ENCODE measurements around the gene CUX1.
A peak's percentile ranks its signal among the peaks of the same experiment; 100 is the strongest.
"Not testable (repeated sequence)": the region's sequence is repeated elsewhere in the genome, so short reads cannot be mapped to it uniquely, and the experiment has no call there.

Gene CUX1

DNA sequence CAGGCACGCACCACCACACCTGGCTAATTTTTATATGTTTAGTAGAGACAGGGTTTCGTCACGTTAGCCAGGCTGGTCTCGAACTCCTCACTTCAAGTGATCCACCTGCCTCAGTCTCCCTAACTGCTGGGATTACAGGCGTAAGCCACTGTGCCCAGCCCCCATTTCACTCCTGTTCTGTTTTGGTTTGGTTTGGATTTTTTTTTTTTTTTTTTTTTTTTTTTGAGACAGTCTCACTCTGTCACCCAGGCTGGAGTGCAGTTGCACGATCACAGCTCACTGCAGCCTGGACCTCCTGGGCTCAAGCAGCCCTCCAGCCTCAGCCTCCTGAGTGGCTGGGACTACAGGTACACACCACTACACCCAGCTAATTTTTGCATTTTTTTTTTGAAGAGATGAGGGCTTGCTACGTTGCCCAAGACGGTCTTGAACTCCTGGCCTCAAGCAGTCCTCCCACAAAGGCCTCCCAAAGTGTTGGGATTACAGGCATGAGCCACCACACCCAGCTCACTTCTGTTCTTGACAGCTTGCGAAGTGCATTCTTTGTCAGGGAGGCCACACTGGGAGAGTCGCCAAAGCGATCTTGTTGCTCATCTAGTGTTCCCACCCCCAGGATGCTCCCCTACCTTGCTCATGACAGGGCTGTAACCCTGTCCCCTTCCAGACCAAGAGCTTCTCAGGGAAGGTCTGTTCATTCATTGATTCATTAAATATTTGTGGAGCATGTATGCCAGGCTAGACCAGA lies 229.1 kb downstream of the CUX1 start:
- no peak for DNase-seq (ENCODE audit: low spot score)

DNA sequence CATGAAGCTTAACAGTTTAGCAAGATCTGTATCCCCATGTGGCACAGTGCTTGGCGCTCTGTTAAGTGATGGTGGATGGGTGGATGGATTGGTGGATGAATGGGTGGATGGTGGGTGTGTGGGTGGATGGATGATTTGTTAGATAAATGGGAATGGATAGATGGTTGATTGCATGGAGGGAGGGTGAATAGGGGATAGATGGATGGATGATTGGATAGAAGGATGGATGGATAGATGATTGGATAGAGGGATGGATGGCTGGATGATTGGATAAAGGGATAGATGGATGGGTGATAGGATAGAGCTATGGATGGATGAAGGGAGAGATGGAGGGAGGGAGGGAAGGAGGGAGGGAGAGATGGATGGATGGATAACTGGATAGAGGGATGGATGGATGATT lies 229.7 kb downstream of the CUX1 start:
- DNase-seq (ENCODE audit: low spot score), result no peak

- no peak for DNase-seq (ENCODE audit: low spot score)
Measured at GRCh38 chr7:102049765-102050164, 232.3 kb downstream of the CUX1 start.

GRCh38 chr7:102050864-102051460 lies 233.5 kb downstream of the CUX1 start:
- no peak for DNase-seq (ENCODE audit: low spot score)

DNA sequence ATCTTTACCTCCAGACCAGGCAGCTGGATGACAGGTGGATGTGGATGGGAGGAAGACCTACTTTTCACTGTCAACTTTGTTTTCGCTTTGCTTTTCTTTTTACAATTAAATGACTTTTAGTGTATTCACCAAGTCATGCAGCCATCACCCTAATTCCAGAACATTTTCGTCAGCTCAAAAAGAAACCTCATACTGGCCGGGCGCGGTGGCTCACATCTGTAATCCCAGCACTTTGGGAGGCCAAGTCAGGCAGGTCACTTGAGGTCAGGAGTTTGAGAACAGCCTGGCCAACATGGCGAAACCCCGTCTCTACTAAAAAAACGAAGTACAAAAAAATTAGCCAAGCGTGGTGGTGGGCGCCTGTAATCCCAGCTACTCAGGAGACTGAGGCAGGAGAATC lies 234.3 kb downstream of the CUX1 start:
- DNase-seq (ENCODE audit: low spot score), result not testable (repeated sequence)

DNA sequence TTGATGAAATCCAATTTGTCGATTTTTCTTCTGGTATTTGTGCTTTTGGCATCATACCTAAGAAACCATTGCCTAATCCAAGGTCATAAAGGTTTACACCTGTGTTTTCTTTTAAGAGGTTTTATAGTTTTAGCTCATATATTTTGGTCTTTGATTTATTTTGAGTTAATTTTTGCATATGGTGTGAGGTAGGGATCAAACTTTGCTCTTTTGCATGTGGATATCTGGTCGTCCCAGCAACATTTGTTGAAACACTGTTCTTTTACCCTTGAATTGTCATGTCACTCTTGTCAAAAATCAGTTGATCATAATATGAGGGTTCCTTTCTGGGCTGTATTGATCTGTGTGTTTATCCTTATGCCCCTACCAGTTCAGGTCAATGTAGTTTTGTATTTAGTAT lies 236.7 kb downstream of the CUX1 start:
- DNase-seq (ENCODE audit: low spot score), result no peak

DNA sequence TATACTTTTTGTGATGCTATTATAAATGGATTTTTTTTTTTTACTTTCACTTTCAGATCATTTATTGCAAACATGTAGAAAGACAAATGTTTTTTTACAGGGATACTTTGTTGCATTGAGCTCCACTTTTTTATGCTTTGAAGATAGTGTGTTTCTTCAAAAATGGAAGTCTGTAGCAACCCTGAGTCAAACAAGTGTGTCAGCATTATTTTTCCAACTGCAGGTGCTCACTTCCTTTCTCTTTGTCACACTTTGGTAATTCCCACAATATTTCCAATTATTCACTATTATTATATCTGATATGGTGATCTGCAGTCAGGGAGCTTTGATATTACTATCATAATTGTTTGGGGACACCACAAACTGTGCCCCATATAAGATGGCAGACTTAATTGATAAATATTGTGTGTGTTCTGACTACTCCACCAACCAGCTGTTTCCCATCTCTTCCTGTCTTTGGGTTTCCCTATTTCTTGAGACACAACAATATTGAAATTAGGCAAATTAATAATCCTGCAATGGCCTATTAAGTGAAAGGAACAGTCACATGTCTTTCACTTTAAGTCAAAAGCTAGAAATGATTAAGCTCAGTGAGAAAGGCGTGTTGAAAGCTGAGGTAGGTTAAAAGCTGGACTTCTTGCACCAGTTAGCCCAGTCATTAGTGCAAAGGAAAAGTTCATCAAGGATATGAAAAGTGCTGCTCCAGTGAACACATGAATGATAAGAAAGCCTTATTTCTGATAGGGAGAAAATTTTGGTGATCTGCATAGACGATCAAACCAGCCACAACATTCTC lies 238.0 kb downstream of the CUX1 start:
- DNase-seq (ENCODE audit: low spot score), result no peak

- no peak for DNase-seq (ENCODE audit: low spot score)
Measured at GRCh38 chr7:102059524-102059923, 242.1 kb downstream of the CUX1 start.

GRCh38 chr7:102061354-102061945 lies 244.0 kb downstream of the CUX1 start:
- no peak for DNase-seq (ENCODE audit: low spot score)

- peak; percentile 56 for DNase-seq (ENCODE audit: low spot score)
Measured at GRCh38 chr7:102061981-102062390, 244.6 kb downstream of the CUX1 start.

DNA sequence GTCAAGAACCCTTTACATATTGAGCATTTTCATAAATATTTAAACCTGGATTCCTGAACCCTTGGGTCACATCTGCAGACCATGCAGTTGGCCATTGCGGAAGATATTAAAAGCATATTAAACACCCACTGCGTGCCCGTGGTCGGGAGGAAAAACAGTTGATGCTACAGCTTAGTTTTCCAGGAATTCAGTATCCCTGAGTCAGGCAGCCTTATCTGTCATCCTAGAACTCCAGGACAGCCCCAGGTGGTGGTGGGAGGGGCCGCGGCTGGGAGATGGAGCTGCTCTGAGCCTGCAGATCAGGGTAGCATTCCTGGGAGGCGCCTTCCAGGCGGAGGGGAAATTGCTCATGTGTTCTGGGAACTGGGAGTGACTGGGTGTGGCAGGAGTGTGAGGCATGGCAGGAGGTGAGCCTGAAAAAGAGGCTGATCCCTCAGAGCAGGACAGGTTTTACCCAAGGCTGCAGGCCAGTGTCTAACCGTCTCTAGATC lies 246.3 kb downstream of the CUX1 start:
- DNase-seq (ENCODE audit: low spot score), result no peak

- no peak for DNase-seq (ENCODE audit: low spot score)
Measured at GRCh38 chr7:102064361-102065025, 247.1 kb downstream of the CUX1 start.

DNA sequence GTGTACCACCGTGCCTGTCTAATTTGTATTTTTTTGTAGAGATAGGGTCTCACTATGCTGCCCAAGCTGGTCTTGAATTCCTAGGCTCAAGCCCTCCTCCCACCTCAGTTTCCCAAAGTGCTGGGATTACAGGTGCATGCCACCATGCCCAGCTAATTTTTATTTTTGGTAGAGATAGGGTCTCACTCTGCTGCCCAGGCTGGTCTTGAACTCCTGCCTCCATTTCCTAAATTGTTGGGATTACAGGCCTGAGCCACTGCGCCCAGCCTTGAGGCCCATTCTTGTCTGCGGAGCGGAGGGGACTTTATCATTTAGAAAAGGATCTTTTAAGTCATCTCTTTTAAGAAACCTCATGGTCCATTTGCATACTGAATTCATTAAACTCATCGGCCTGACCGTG lies 247.8 kb downstream of the CUX1 start:
- no peak for DNase-seq (ENCODE audit: low spot score)

- no peak for DNase-seq (ENCODE audit: low spot score)
Measured at GRCh38 chr7:102066476-102066875, 249.1 kb downstream of the CUX1 start.

DNA sequence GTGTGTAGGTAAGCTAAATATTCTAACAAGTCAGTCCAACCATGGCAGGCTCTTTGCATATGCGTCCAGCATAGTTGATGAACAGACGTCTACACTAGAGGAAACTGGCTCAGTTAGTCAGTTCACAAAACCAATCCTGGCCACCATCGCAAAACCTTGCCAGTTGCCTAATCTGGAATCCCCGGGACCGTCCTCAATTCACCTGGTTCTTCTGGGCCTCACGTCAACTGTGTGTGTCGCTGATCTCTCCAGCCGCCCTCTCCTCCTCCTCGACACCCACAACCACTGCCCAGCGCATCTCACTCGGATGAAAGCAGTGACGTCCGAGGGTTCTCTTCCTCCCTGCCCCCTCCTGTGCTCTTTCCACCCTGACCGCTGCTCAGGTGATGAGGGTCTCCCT lies 251.4 kb downstream of the CUX1 start:
- DNase-seq (ENCODE audit: low spot score), result no peak

DNA sequence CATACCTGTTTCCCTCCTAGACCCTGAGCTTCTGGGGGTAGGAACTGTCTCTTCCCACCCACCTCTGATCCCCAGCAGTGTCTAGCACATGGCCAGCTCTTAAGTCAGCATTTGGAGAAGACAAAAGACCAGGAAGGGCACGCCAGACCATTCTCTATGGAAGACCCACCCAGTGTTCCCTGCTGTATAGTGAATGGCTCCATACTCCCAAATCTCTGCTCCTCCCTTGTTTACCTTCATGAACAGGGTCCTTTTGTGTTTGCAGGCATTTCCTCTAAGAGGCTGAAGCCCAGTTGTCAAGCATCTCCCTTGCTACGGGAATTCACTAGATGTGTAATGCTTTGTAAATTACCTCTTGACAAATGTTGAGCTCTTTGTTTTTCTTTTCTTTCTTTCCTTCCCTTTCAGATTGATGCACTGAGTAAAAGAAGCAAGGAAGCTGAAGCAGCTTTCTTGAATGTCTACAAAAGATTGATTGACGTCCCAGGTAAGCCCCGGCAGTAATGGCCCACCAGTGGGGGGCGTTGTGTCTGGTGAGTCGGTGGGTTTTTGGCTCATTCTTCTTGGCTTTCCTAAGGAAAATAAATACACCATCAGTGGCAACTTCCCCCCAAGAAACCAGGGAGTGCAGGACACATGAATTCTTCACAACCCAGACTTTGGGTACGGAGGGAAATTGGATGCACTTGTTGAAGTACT lies 252.7 kb downstream of the CUX1 start:
- no peak for DNase-seq (ENCODE audit: low spot score)

DNA sequence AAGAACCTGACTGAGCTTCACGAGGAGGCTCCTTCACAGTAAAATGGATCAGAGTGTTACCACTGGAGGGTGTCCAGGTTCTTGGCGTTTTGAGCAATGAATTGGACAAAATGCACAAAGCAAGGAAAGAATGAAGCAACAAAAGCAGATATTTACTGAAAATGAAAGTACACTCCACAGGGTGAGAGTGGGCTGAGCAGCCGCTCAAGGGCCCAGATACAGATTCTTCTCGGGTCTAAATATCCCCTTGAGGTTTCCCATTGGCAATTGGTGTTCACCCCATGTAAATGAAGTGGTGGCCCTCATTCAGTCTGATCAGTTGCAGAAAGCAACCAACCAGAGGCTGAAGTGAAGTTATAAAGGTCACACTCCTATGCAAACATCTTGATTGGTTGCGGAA lies 254.6 kb downstream of the CUX1 start:
- DNase-seq (ENCODE audit: low spot score), result no peak

DNA sequence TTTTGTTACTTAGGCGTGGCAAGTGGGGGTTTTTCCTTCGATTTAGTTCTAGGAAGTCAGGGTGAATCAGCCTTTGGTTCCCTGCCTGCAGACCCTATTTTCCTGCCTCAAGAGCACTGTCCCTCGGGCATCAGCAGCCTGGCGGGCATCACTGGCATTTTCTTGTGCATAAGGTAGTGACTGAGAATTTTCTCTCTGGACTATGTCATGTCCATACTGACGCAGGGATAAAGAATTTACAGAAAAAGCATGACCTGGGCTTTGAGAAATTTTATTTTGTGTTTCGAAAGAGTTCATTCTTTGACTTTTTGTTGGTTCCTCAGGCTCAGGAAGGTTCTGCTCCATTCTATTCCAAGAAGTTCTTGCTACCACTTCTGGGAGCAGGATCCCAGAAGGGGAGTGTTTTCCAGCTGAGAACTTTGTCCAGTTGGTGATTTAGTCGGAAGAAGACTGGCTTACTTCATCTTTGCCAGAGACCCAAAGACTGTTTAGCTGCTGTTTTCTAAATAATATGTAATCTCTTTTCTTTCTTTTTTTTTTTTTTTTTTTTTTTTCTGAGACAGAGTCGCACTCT lies 255.3 kb downstream of the CUX1 start:
- DNase-seq (ENCODE audit: low spot score), result no peak

DNA sequence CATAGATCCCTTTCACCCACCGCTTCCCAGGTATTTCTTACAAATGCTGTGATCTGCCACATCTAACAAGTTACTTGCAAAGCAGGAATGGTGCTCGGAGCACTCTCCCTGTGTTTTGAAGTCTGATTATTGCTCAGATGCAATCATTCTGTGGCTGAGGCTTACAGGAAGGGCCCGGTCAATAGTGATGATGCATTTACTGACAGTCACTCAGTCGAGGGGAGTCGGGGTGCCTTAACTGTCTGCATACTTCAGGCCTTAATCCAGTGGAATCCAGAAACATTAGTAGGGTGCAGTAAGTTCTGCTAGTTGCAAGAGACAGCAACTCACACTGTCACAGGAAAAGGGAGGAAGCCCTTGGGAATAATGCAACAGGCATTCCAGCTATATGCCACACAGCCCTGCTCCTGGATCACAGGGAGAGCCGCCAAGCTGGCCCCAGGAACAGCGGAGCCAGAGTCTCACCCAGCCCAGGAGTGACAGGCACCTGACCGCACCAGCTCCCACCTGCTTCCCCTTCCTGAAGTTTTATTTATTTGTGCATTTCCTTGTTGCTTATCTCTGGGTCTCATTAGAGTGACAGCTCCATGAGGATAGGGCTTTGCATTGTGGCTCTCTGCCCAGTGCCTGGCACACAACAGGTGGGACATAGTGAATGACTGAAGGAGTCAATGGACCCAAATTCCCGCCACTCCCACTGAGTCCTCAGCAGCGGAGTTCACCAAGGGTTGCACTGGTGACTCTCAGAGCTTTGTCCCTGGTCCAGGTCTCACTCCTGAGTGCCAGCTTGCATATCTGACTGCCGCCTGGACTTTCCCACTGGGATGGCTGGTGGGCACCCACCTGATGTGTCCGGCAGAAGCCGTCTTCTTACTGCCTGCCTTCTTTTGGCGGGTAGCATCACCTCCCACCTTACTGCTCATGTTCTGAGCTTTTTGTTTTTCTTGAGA lies 256.8 kb downstream of the CUX1 start:
- DNase-seq (ENCODE audit: low spot score), result no peak

- no peak for DNase-seq (ENCODE audit: low spot score)
Measured at GRCh38 chr7:102075126-102075525, 257.7 kb downstream of the CUX1 start.

Measured in NAMALWA (cell line).